Measurements from ENCODE around the gene MMP20. TPM values are rescaled to one million over a fixed set of nuclear protein-coding genes. Genes with fewer than 3 reads are reported as not detected.
A peak's percentile ranks its signal among the peaks of the same experiment; 100 is the strongest.

Gene MMP20
- total and polyA plus RNA-seq, 2 of the 13 experiments (the other 11 are each of a cell fraction or from before 2014, with no cell fraction given), result 0.05 TPM; not detected in 1

GRCh38 chr11:102653744-102654291 is 28.7 kb upstream of the MMP20 start:
- H3K9ac ChIP-seq (ENCODE audit: insufficient read depth, low read depth, low read length), result no peak overlapping the region
- no TSS peak for BruUV-seq (replicated peaks)
- in situ Hi-C loops (cut with HindIII; ENCODE audit: extremely low pct_ligation_motif_present, low pct_unique_long_range_greater_than_20kb) (no loop called here), intact Hi-C loops (cut with micrococcal nuclease; ENCODE audit: unreplicated experiment) (no loop called here)
- no peak overlapping the region for H3K4me3 ChIP-seq (replicated peaks in 1 of 3; ENCODE audit: insufficient read depth in 1 of 3, low read depth in 2 of 3, low read length in 3 of 3)
- no peaks in the 10 kb centered on the region for H3K36me3 ChIP-seq (replicated peaks in 1 of 2; ENCODE audit: control insufficient read depth in 1 of 2, insufficient read depth in 2 of 2, low read length in 2 of 2)
- ATAC-seq (no peak), DNase-seq (ENCODE audit: low spot score) (no peak), FAIRE-seq (no peak)
- ChIA-PET CTCF (ENCODE audit: low intra/inter-chr PET ratio, low total read pairs) (no interaction called here), POLR2A (no interaction called here)
- no peak overlapping the region for H3K27ac ChIP-seq (ENCODE audit: extremely low read length, insufficient read depth, low read length)
- H4K20me1 ChIP-seq (ENCODE audit: insufficient read depth, low read length), result no peaks in the 10 kb centered on the region
- no peaks in the 10 kb centered on the region; a peak in 1 of 5 replicates for H3K27me3 ChIP-seq (ENCODE audit: control insufficient read depth in 1 of 2, insufficient read depth in 2 of 2, low read length in 2 of 2)
- no peak overlapping the region for H3K4me2 ChIP-seq (ENCODE audit: low read depth, low read length)
- H3K4me1 ChIP-seq (ENCODE audit: insufficient read depth, low read length), result no peaks in the 10 kb centered on the region
- no peak overlapping the region for H2AFZ ChIP-seq (ENCODE audit: low read length)
- H3K9me3 ChIP-seq (ENCODE audit: low read length), result peaks cover 7% of the 10 kb centered on the region
- WGBS (ENCODE audit: low lambda C conversion rate), result 23% methylated on average over 16 of the region's 16 CpGs
- H3K79me2 ChIP-seq (ENCODE audit: insufficient read depth, low read length), result no peaks in the 10 kb centered on the region
- no peak for TF ChIP-seq HMG20A (CRISPR knock-in tag; IDR thresholded peaks at IDR 0.05; ENCODE audit: borderline replicate concordance)
- no peak for TF ChIP-seq HDAC2 (CRISPR knock-in tag; IDR thresholded peaks at IDR 0.05)
- no peak for TF ChIP-seq ZNF350 (CRISPR knock-in tag; IDR thresholded peaks at IDR 0.05; ENCODE audit: borderline replicate concordance, low read depth)
- no peak for TF ChIP-seq SSRP1 (CRISPR knock-in tag; IDR thresholded peaks at IDR 0.05)
- no peak for TF ChIP-seq ELF4 (CRISPR knock-in tag; IDR thresholded peaks at IDR 0.05; ENCODE audit: borderline replicate concordance)
- TF ChIP-seq TEAD2 (CRISPR knock-in tag; IDR thresholded peaks at IDR 0.05), result no peak
- no peak for TF ChIP-seq ZNF766 (CRISPR knock-in tag; IDR thresholded peaks at IDR 0.05; ENCODE audit: borderline replicate concordance)
- TF ChIP-seq RAD51 (IDR thresholded peaks at IDR 0.05; ENCODE audit: borderline replicate concordance), result peak; percentile 88
- no peak for TF ChIP-seq ZNF619 (CRISPR knock-in tag; IDR thresholded peaks at IDR 0.05)
- no peak for TF ChIP-seq PREB (CRISPR knock-in tag; IDR thresholded peaks at IDR 0.05)
- TF ChIP-seq, protein P1, sequence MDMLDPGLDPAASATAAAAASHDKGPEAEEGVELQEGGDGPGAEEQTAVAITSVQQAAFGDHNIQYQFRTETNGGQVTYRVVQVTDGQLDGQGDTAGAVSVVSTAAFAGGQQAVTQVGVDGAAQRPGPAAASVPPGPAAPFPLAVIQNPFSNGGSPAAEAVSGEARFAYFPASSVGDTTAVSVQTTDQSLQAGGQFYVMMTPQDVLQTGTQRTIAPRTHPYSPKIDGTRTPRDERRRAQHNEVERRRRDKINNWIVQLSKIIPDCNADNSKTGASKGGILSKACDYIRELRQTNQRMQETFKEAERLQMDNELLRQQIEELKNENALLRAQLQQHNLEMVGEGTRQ (IDR thresholded peaks at IDR 0.05; ENCODE audit: low read depth, low read length), result peak; percentile 93
- TF ChIP-seq, protein P1 (CRISPR knock-in tag; IDR thresholded peaks at IDR 0.05; ENCODE audit: borderline replicate concordance), result no peak
- TF ChIP-seq ZNF570 (CRISPR knock-in tag; IDR thresholded peaks at IDR 0.05; ENCODE audit: borderline replicate concordance), result no peak
- TF ChIP-seq ZBTB37 (CRISPR knock-in tag; IDR thresholded peaks at IDR 0.05), result no peak
- no peak for TF ChIP-seq TOPORS (CRISPR knock-in tag; IDR thresholded peaks at IDR 0.05)
- no peak for TF ChIP-seq ZSCAN21 (CRISPR knock-in tag; IDR thresholded peaks at IDR 0.05; ENCODE audit: borderline replicate concordance)

Data from HepG2 (cell line).